Stimulated activated CD4-positive, alpha-beta T cell treated with anti-CD3 and anti-CD28 coated beads, Interleukin-4, amount 100 ng/mL, for 48 hours (primary cell): ENCODE results near the gene CTU2.
"Not testable (repeated sequence)": the region's sequence is repeated elsewhere in the genome, so short reads cannot be mapped to it uniquely, and the experiment has no call there.

ENCODE experiments used
- DNase-seq, 2 donors: peaks; one replicate each; pipeline ENCODE4 v3.0.0-alpha.2; 2020; ENCODE audit warnings: low read depth in 2 of 2

The CTU2 gene

GRCh38 chr16:88706229-88706964 lies at the start of gene CTU2, which contains the start of gene RNF166:
Gene CTU2 (plus strand): TSS chr16:88706503. CDS start chr16:88706531, 28 bp downstream.
Gene RNF166 (minus strand): TSS chr16:88706408. CDS start chr16:88706325, 83 bp downstream.
- peak; percentile 92 to 93 for DNase-seq

GRCh38 chr16:88657371-88657770 lies 48.9 kb upstream of the CTU2 start:
- no peak for DNase-seq

GRCh38 chr16:88658714-88659113 lies 47.6 kb upstream of the CTU2 start:
- no peak for DNase-seq

- no peak for DNase-seq
Observed at GRCh38 chr16:88659160-88659559, 47.1 kb upstream of the CTU2 start.

- no peak for DNase-seq
Observed at GRCh38 chr16:88661468-88661867, 44.8 kb upstream of the CTU2 start.

- DNase-seq, result no peak
Observed at GRCh38 chr16:88662222-88662842, 44.0 kb upstream of the CTU2 start.

GRCh38 chr16:88662843-88663606 lies 43.3 kb upstream of the CTU2 start, which contains the start of gene MVD:
Gene MVD (minus strand): TSS chr16:88663091. CDS start chr16:88663080, 11 bp downstream.
- peak; percentile 88 to 95 for DNase-seq

GRCh38 chr16:88665148-88665547 lies 41.2 kb upstream of the CTU2 start:
- no peak for DNase-seq

GRCh38 chr16:88665570-88665969 lies 40.7 kb upstream of the CTU2 start:
- no peak for DNase-seq

GRCh38 chr16:88667461-88667860 lies 38.8 kb upstream of the CTU2 start:
- no peak for DNase-seq

- DNase-seq, result not testable (repeated sequence)
Observed at GRCh38 chr16:88669493-88669892, 36.8 kb upstream of the CTU2 start.

GRCh38 chr16:88669980-88670379 lies 36.3 kb upstream of the CTU2 start:
- no peak for DNase-seq

- no peak for DNase-seq
Observed at GRCh38 chr16:88671806-88672205, 34.5 kb upstream of the CTU2 start.

- DNase-seq, result no peak
Observed at GRCh38 chr16:88672776-88673175, 33.5 kb upstream of the CTU2 start.

- no peak for DNase-seq
Observed at GRCh38 chr16:88673716-88674379, 32.5 kb upstream of the CTU2 start.

GRCh38 chr16:88676502-88677242 lies 29.6 kb upstream of the CTU2 start:
- no peak for DNase-seq

GRCh38 chr16:88677721-88678120 lies 28.6 kb upstream of the CTU2 start:
- DNase-seq, result no peak

GRCh38 chr16:88678224-88678979 lies 27.9 kb upstream of the CTU2 start:
- no peak for DNase-seq

GRCh38 chr16:88680554-88681083 lies 25.7 kb upstream of the CTU2 start:
- no peak for DNase-seq

- no peak for DNase-seq
Observed at GRCh38 chr16:88681084-88681680, 25.1 kb upstream of the CTU2 start.
